ENCODE measurements around the gene HERPUD1.

HERPUD1 gene

DNA sequence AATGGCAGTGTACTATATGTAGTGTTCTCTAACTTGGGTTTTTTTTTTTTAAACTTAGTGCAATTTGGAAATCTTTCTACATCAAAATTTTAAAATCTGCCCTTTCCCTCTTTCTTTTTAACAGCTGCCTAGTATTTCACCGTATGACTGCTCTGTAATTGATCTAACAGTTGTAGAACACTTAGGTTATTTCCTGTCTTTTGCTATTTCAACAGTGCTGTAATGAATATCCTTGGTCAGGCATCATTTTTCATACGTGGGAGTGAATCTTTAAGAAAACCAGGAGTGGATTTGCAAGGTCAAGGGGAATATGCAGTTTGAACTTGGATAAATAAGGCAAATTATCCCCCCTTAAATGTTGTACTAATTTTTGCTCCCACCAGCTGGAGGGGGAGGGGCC, 61.3 kb downstream of the HERPUD1 start:
- Histone ChIP-seq H3K27me3 (replicated peaks; ENCODE audit: control insufficient read depth, insufficient read depth, low read length) (no peaks in the 10 kb centered on the region), H3K4me3 (replicated peaks; ENCODE audit: low read depth, low read length) (no peak overlapping the region), H3K36me3 (ENCODE audit: control insufficient read depth, insufficient read depth, low read length) (peaks cover 2% of the 10 kb centered on the region)
- DNase-seq (ENCODE audit: extremely low read depth, insufficient read length), result no peak
- TF ChIP-seq CTCF (IDR thresholded peaks at IDR 0.05; ENCODE audit: insufficient read depth, low read length, poor library complexity, severe bottlenecking), result no peak

DNA sequence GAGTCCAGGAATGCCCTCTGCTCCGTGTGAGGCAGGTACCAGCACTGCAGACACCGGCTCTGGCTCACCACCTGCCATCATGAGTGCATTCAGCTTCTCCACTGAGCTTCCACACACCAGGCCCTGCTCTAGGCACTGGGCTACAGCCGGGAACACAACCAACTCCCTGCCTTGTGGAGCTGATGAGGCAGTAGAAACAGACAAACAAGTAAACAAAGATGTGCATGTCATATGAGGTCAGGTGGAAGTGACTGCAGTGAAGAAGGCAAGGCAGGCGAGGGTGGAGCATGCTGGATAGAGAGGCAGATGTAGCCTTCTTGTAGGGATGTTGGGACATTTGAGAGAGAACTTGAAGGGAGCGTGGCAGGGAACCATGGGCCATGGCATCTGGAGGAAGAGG, 62.4 kb downstream of the HERPUD1 start:
- Histone ChIP-seq H3K27me3 (replicated peaks; ENCODE audit: control insufficient read depth, insufficient read depth, low read length) (no peaks in the 10 kb centered on the region), H3K36me3 (ENCODE audit: control insufficient read depth, insufficient read depth, low read length) (peaks cover 2% of the 10 kb centered on the region), H3K4me3 (replicated peaks; ENCODE audit: low read depth, low read length) (no peak overlapping the region)
- TF ChIP-seq CTCF (IDR thresholded peaks at IDR 0.05; ENCODE audit: insufficient read depth, low read length, poor library complexity, severe bottlenecking), result no peak
- no peak for DNase-seq (ENCODE audit: extremely low read depth, insufficient read length)
